K562 (cell line): ENCODE measurements around the gene PPP6C.

Experiments
- BRCA1 ChIP-seq, 2 experiments: fragments of 450-650 bp in 1 of 2; sonication (generic) in 1 of 2; formaldehyde crosslinking in 1 of 2; IDR thresholded peaks; 2 replicates each; pipeline versions ENCODE4 v1.5.0 to v1.6.1; 2017 to 2020; ENCODE audit warnings: mild to moderate bottlenecking in 1 of 2, missing genetic modification reagents in 1 of 2
- EGR1 ChIP-seq: fragments of 450-650 bp; conservative IDR thresholded peaks from 2 replicates; pipeline ENCODE4 v1.6.1; 2017; ENCODE audit warnings: mild to moderate bottlenecking
- FOS ChIP-seq: IDR thresholded peaks from 3 replicates; pipeline ENCODE4 v1.6.1; 2011; ENCODE audit not compliant: insufficient read length; ENCODE audit errors: extremely low read depth
- FOXP1 ChIP-seq: sonication (generic); formaldehyde crosslinking; IDR thresholded peaks from 2 replicates; pipeline ENCODE4 v1.8.0; 2022; ENCODE audit warnings: mild to moderate bottlenecking, missing genetic modification reagents
- NR2C2 ChIP-seq, 2 experiments: fragments of 200-800 bp in 1 of 2; sonication (Bioruptor generic) in 1 of 2; sonication (generic) in 1 of 2; formaldehyde crosslinking in 1 of 2; IDR thresholded peaks; 2 replicates each; pipeline versions ENCODE4 v1.6.1 to v1.8.0; 2016 to 2022; ENCODE audit warnings: mild to moderate bottlenecking in 1 of 2, missing compliant biosample characterization in 1 of 2, missing genetic modification characterization in 1 of 2, missing genetic modification reagents in 1 of 2
- PHB2 ChIP-seq: fragments of 450-650 bp; IDR thresholded peaks from 2 replicates; pipeline ENCODE4 v1.6.1; 2017; ENCODE audit warnings: low read depth
- PHF8 ChIP-seq: fragments of 200-600 bp; sonication (generic); IDR thresholded peaks from 2 replicates; pipeline ENCODE4 v1.6.1; 2012; ENCODE audit warnings: mixed run types, mild to moderate bottlenecking, inconsistent platforms, low read length, moderate library complexity, borderline replicate concordance
- POLR2AphosphoS5 ChIP-seq: IDR thresholded peaks from 2 replicates; pipeline ENCODE4 v1.6.1; 2011; ENCODE audit warnings: mild to moderate bottlenecking, low read depth, low read length, moderate library complexity; ENCODE audit not compliant: control insufficient read depth, insufficient read depth
- SMARCE1 ChIP-seq: fragments of 450-650 bp; IDR thresholded peaks from 2 replicates; pipeline ENCODE4 v1.7.1; 2016; ENCODE audit warnings: mild to moderate bottlenecking
- SP2 ChIP-seq: IDR thresholded peaks from 2 replicates; pipeline ENCODE4 v1.6.1; 2011; ENCODE audit warnings: mild to moderate bottlenecking, low read depth, low read length, moderate library complexity; ENCODE audit not compliant: poor library complexity, severe bottlenecking; ENCODE audit errors: extremely low read depth
- ZNF124 ChIP-seq: sonication (generic); formaldehyde crosslinking; IDR thresholded peaks from 2 replicates; pipeline ENCODE4 v1.8.1; 2022; ENCODE audit warnings: missing genetic modification reagents

GRCh38 chr9:125176636-125177035, 13.0 kb downstream of the PPP6C start:
- no peak for TF ChIP-seq NR2C2 (CRISPR knock-in tag; IDR thresholded peaks at IDR 0.05)
- no peak for TF ChIP-seq NR2C2 (tag; IDR thresholded peaks at IDR 0.05)
- no peak for TF ChIP-seq PHB2
- TF ChIP-seq EGR1: no peak
- no peak for TF ChIP-seq BRCA1 (IDR thresholded peaks at IDR 0.05)
- no peak for TF ChIP-seq BRCA1 (CRISPR knock-in tag; IDR thresholded peaks at IDR 0.05)
- TF ChIP-seq POLR2AphosphoS5: no peak
- no peak for TF ChIP-seq SP2
- TF ChIP-seq SMARCE1: no peak
- no peak for TF ChIP-seq FOS
- TF ChIP-seq ZNF124 (CRISPR knock-in tag): no peak
- no peak for TF ChIP-seq FOXP1
- TF ChIP-seq PHF8: no peak
